ENCODE results near the gene GRK3.

DNA sequence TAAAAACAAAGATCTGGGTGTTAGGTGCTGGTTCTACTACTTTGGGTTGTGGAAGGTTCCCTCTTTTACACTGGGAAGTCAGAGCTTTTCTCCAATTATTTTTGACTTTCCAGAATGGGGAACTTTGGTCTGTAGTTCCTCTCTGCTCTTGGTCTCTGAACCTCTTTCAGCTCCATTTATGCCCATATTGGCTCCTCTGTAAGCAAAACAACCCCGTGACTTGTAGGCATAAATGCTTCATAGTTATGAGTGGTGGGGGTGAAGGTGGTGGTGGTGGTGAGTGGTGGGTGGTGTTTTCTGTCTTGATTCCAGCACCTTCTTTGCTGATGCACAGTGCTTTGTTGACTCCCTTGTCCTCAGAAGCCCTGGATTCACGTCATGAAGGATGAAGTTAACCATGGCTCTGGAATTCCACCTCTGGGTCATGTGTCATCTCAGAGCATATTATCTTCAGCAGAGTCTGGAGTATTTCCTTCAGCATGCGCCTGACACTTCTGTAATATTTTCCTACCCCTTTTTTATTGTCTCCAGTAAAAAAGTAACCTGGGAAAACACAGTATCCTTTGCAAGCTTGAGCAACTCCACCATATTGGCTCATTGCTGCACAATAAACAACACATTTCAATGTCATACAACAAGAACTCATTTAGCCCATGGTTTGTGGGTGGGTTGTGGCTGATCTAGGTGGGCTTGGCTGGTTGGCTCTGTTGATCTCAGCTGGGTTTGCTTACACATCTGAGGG, 24.1 kb upstream of the GRK3 start:
- TF ChIP-seq, protein P1, sequence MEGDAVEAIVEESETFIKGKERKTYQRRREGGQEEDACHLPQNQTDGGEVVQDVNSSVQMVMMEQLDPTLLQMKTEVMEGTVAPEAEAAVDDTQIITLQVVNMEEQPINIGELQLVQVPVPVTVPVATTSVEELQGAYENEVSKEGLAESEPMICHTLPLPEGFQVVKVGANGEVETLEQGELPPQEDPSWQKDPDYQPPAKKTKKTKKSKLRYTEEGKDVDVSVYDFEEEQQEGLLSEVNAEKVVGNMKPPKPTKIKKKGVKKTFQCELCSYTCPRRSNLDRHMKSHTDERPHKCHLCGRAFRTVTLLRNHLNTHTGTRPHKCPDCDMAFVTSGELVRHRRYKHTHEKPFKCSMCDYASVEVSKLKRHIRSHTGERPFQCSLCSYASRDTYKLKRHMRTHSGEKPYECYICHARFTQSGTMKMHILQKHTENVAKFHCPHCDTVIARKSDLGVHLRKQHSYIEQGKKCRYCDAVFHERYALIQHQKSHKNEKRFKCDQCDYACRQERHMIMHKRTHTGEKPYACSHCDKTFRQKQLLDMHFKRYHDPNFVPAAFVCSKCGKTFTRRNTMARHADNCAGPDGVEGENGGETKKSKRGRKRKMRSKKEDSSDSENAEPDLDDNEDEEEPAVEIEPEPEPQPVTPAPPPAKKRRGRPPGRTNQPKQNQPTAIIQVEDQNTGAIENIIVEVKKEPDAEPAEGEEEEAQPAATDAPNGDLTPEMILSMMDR (IDR thresholded peaks at IDR 0.05), result no peak
- peak; percentile 80 to 95 (median 90) for TF ChIP-seq POLR2AphosphoS5 (IDR thresholded peaks at IDR 0.05)
- TF ChIP-seq POLR2A (IDR thresholded peaks at IDR 0.05), result no peak
